Stimulated activated memory B cell treated with anti-CD40 and anti-IgM and Interleukin-4, amounts not matched to agents 10 μg/mL and 1 μg/mL and 100 μg/mL, for 72 hours (primary cell): ENCODE measurements around the gene AP3S2.

Experiments
- ATAC-seq: fragments of 150-1000 bp; cut with Tn5 transposase; 2 replicates; pipeline ENCODE4 v1.10.0; 2021
- H3K27ac Mint-ChIP-seq: one replicate; pipeline ENCODE4 v1.8.0; 2022; ENCODE audit warnings: mild to moderate bottlenecking, mixed read lengths
- H3K27me3 Mint-ChIP-seq: one replicate; pipeline ENCODE4 v1.8.0; 2022; ENCODE audit warnings: mixed read lengths
- H3K36me3 Mint-ChIP-seq: one replicate; pipeline ENCODE4 v1.8.0; 2022; ENCODE audit warnings: mixed read lengths
- H3K4me1 Mint-ChIP-seq: one replicate; pipeline ENCODE4 v1.8.0; 2022; ENCODE audit warnings: mixed read lengths
- H3K4me3 Mint-ChIP-seq: one replicate; pipeline ENCODE4 v1.8.0; 2022; ENCODE audit warnings: mild to moderate bottlenecking, moderate library complexity, mixed read lengths
- H3K9me3 Mint-ChIP-seq: one replicate; pipeline ENCODE4 v1.8.0; 2022; ENCODE audit warnings: mixed read lengths

Gene AP3S2

GRCh38 chr15:89910891-89911626 is 17.3 kb upstream of the AP3S2 start:
- ATAC-seq: no peak
- Mint-ChIP-seq H3K4me1 (no peaks in the 10 kb centered on the region), H3K9me3 (no peaks in the 10 kb centered on the region), H3K36me3 (no peaks in the 10 kb centered on the region), H3K27me3 (peaks cover 52% of the 10 kb centered on the region), H3K27ac (no peak overlapping the region), H3K4me3 (no peak overlapping the region)

- Mint-ChIP-seq H3K27me3 (peaks cover 57% of the 10 kb centered on the region), H3K4me3 (no peak overlapping the region), H3K27ac (no peak overlapping the region), H3K36me3 (no peaks in the 10 kb centered on the region), H3K9me3 (no peaks in the 10 kb centered on the region), H3K4me1 (no peaks in the 10 kb centered on the region)
- ATAC-seq: no peak
Measured at GRCh38 chr15:89909611-89910010, 15.8 kb upstream of the AP3S2 start.

GRCh38 chr15:89908226-89908625 is 14.4 kb upstream of the AP3S2 start:
- no peak overlapping the region for H3K27ac Mint-ChIP-seq
- no peak for ATAC-seq

GRCh38 chr15:89907289-89907688 is 13.5 kb upstream of the AP3S2 start:
- Mint-ChIP-seq H3K4me1 (no peaks in the 10 kb centered on the region), H3K36me3 (no peaks in the 10 kb centered on the region), H3K9me3 (no peaks in the 10 kb centered on the region), H3K27ac (no peak overlapping the region), H3K4me3 (no peak overlapping the region), H3K27me3 (peaks cover 37% of the 10 kb centered on the region)
- no peak for ATAC-seq

More at GRCh38 chr15:89908226-89908625, 14.4 kb upstream of the AP3S2 start:
- Mint-ChIP-seq H3K4me1 (no peaks in the 10 kb centered on the region), H3K36me3 (no peaks in the 10 kb centered on the region), H3K9me3 (no peaks in the 10 kb centered on the region), H3K4me3 (no peak overlapping the region), H3K27me3 (peaks cover 43% of the 10 kb centered on the region)

GRCh38 chr15:89905846-89906378 is 12.1 kb upstream of the AP3S2 start:
- H3K27ac Mint-ChIP-seq: no peak overlapping the region

GRCh38 chr15:89904519-89904918 is 10.7 kb upstream of the AP3S2 start:
- ATAC-seq: no peak
- Mint-ChIP-seq H3K27ac (no peak overlapping the region), H3K9me3 (no peaks in the 10 kb centered on the region), H3K4me1 (peaks cover 3% of the 10 kb centered on the region), H3K27me3 (peaks cover 23% of the 10 kb centered on the region), H3K36me3 (no peaks in the 10 kb centered on the region), H3K4me3 (no peak overlapping the region)

More at GRCh38 chr15:89905846-89906378, 12.1 kb upstream of the AP3S2 start:
- H3K27me3 Mint-ChIP-seq: peaks cover 24% of the 10 kb centered on the region
- no peak overlapping the region for H3K4me3 Mint-ChIP-seq
- H3K9me3 Mint-ChIP-seq: no peaks in the 10 kb centered on the region
- H3K36me3 Mint-ChIP-seq: no peaks in the 10 kb centered on the region
- H3K4me1 Mint-ChIP-seq: no peaks in the 10 kb centered on the region
- no peak for ATAC-seq

GRCh38 chr15:89903858-89904130 is 10.0 kb upstream of the AP3S2 start:
- Mint-ChIP-seq H3K27ac (no peak overlapping the region), H3K4me3 (no peak overlapping the region), H3K9me3 (no peaks in the 10 kb centered on the region), H3K27me3 (peaks cover 16% of the 10 kb centered on the region), H3K4me1 (peaks cover 7% of the 10 kb centered on the region), H3K36me3 (no peaks in the 10 kb centered on the region)
- ATAC-seq: no peak

GRCh38 chr15:89903015-89903857 is 9.4 kb upstream of the AP3S2 start:
- Mint-ChIP-seq H3K4me1 (peaks cover 12% of the 10 kb centered on the region), H3K4me3 (no peak overlapping the region), H3K36me3 (no peaks in the 10 kb centered on the region), H3K9me3 (no peaks in the 10 kb centered on the region), H3K27ac (no peak overlapping the region), H3K27me3 (peaks cover 16% of the 10 kb centered on the region)
- ATAC-seq: no peak

GRCh38 chr15:89900849-89901248 is 7.1 kb upstream of the AP3S2 start:
- ATAC-seq: no peak
- H3K4me1 Mint-ChIP-seq: peaks cover 13% of the 10 kb centered on the region
- H3K4me3 Mint-ChIP-seq: no peak overlapping the region
- H3K27me3 Mint-ChIP-seq: peaks cover 8% of the 10 kb centered on the region
- peak overlapping the region; percentile 13 for H3K27ac Mint-ChIP-seq
- no peaks in the 10 kb centered on the region for H3K36me3 Mint-ChIP-seq
- no peaks in the 10 kb centered on the region for H3K9me3 Mint-ChIP-seq

GRCh38 chr15:89899951-89900567 is 6.3 kb upstream of the AP3S2 start:
- Mint-ChIP-seq H3K27ac (peak overlapping the region; percentile 19), H3K9me3 (no peaks in the 10 kb centered on the region), H3K4me1 (peaks cover 13% of the 10 kb centered on the region), H3K4me3 (no peak overlapping the region), H3K27me3 (peaks cover under 1% of the 10 kb centered on the region), H3K36me3 (no peaks in the 10 kb centered on the region)
- ATAC-seq: no peak

GRCh38 chr15:89899295-89899945 is 5.6 kb upstream of the AP3S2 start:
- Mint-ChIP-seq H3K27ac (peak overlapping the region; percentile 19), H3K4me3 (no peak overlapping the region), H3K4me1 (peaks cover 18% of the 10 kb centered on the region), H3K36me3 (no peaks in the 10 kb centered on the region), H3K9me3 (no peaks in the 10 kb centered on the region), H3K27me3 (no peaks in the 10 kb centered on the region)
- ATAC-seq: peak; percentile 59

- peak; percentile 67 for ATAC-seq
- H3K36me3 Mint-ChIP-seq: no peaks in the 10 kb centered on the region
- H3K4me3 Mint-ChIP-seq: no peak overlapping the region
- no peak overlapping the region for H3K27ac Mint-ChIP-seq
- H3K9me3 Mint-ChIP-seq: no peaks in the 10 kb centered on the region
- H3K27me3 Mint-ChIP-seq: no peaks in the 10 kb centered on the region
- H3K4me1 Mint-ChIP-seq: peaks cover 22% of the 10 kb centered on the region
Measured at GRCh38 chr15:89898614-89899294, 5.0 kb upstream of the AP3S2 start.

GRCh38 chr15:89898146-89898545 is 4.4 kb upstream of the AP3S2 start:
- Mint-ChIP-seq H3K4me3 (no peak overlapping the region), H3K4me1 (peaks cover 26% of the 10 kb centered on the region), H3K27ac (no peak overlapping the region), H3K36me3 (no peaks in the 10 kb centered on the region), H3K27me3 (no peaks in the 10 kb centered on the region), H3K9me3 (no peaks in the 10 kb centered on the region)
- no peak for ATAC-seq

- H3K9me3 Mint-ChIP-seq: no peaks in the 10 kb centered on the region
- H3K27ac Mint-ChIP-seq: peak overlapping the region; percentile 98
- no peak for ATAC-seq
- H3K4me3 Mint-ChIP-seq: peak overlapping the region; percentile 97
- H3K4me1 Mint-ChIP-seq: peaks cover 32% of the 10 kb centered on the region
- H3K27me3 Mint-ChIP-seq: no peaks in the 10 kb centered on the region
- H3K36me3 Mint-ChIP-seq: peaks cover 12% of the 10 kb centered on the region
Measured at GRCh38 chr15:89893027-89893426, 767 bp downstream of the AP3S2 start.
